Lower lobe of right lung (tissue), 2 donors: Measurements from ENCODE around the gene LPIN1. TPM values are rescaled to one million over a fixed set of nuclear protein-coding genes. Genes with fewer than 3 reads are reported as not detected.

ENCODE experiments used
- ATAC-seq, 2 donors: fragments of 200-7000 bp; cut with Tn5 transposase; one replicate each; pipeline ENCODE4 v1.9.1; 2020 to 2022; ENCODE audit warnings: mild to moderate bottlenecking in 2 of 2, moderate library complexity in 2 of 2
- DNase-seq: peaks from one replicate; pipeline ENCODE4 v3.0.0-alpha.2; 2020
- H3K27ac ChIP-seq: fragments of 200-600 bp; one replicate; pipeline ENCODE4 v1.8.0; 2022
- H3K27me3 ChIP-seq: fragments of 200-600 bp; one replicate; pipeline ENCODE4 v1.8.0; 2022; ENCODE audit warnings: low read depth
- H3K36me3 ChIP-seq: fragments of 200-600 bp; one replicate; pipeline ENCODE4 v1.8.0; 2022; ENCODE audit warnings: mild to moderate bottlenecking
- H3K4me1 ChIP-seq: fragments of 200-600 bp; one replicate; pipeline ENCODE4 v1.8.0; 2022
- H3K4me3 ChIP-seq: fragments of 200-600 bp; one replicate; pipeline ENCODE4 v1.8.0; 2022; ENCODE audit warnings: mild to moderate bottlenecking
- H3K9me3 ChIP-seq: fragments of 200-600 bp; one replicate; pipeline ENCODE4 v1.8.0; 2022
- intact Hi-C: fragments of 100-400 bp; cut with DNase I; formaldehyde crosslinking; loops from one replicate; pipeline ENCODE4 v1.11.0; 2022
- total RNA-seq: library from RNA; stranded (reverse); fragmentation: NEBNext Ultra II Directional; extraction: Animal tissue kit (Norgen Biotek cat#: 25700); gene quantifications from one replicate; pipeline ENCODE4 v1.2.1, GENCODE V29; 2021
- TF ChIP-seq, protein P1 (sequence below): fragments of 200-600 bp; IDR thresholded peaks from one replicate; pipeline ENCODE4 v1.8.0; 2022; ENCODE audit warnings: antibody characterized with exemption, mild to moderate bottlenecking
- donor health status: DM: no; HTN: yes; CAD: no; lungs with severe emphysema.

Gene LPIN1
- total RNA-seq, 1 donor from 2014 or later, result 52.7 TPM

DNA sequence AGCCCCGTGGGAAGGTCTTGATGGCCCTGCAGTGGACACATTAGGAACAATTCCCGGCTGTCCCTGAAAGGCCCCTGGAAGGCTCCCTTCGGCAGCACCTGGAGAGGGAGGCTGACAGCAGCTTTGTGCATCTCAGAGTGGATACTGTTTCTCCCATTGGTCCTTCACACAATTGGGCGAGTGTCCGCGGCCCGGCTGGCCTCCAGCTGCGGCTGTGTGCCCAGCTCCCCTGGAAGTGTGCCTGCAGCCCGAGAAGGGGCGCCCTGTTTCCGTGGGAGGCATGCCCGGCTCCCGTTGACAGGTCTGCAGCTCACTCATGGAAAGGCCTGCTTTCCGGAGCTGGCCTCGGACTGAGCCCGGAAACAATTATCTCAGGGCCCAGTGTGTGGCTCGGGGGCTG is 103.7 kb downstream of the LPIN1 start:
- Histone ChIP-seq H3K36me3 (no peaks in the 10 kb centered on the region), H3K4me3 (no peak overlapping the region)
- ATAC-seq, result no peak

DNA sequence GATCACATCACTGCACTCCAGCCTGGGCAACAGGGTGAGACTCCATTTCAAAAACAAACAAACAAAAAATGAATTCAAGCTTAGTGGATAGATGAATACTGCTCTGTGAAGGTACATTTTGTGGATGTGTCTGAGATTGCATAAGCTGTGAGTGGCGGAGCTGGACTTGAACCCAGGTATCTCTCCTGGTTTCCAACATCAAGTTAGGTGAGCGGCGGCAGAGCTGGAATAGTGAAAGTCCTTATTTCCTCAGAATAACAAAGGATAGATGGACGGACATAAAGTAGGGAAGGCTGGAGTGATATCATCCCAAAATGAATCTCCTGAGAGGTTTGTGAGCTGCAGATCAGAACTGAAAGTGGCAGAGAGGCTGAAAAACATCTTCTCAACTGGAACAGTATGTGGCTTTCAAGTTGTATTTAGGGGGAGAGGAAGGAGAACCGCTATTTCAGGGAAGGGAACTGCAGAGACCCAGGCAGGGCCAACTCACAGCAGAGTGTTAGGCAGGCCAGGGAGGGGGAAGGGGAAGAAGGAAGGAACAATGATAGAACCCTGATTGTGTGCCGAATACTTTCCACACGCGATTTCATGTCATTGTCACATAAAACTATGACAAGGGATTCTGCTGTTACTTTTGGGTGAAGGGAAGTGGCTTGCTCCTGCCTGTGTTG is 106.2 kb downstream of the LPIN1 start:
- H3K9me3 ChIP-seq, result no peaks in the 10 kb centered on the region
- no peak overlapping the region for H3K4me3 ChIP-seq
- H3K27me3 ChIP-seq, result no peaks in the 10 kb centered on the region
- intact Hi-C loops, result no loop called here
- no peak overlapping the region for H3K27ac ChIP-seq
- TF ChIP-seq, protein P1, sequence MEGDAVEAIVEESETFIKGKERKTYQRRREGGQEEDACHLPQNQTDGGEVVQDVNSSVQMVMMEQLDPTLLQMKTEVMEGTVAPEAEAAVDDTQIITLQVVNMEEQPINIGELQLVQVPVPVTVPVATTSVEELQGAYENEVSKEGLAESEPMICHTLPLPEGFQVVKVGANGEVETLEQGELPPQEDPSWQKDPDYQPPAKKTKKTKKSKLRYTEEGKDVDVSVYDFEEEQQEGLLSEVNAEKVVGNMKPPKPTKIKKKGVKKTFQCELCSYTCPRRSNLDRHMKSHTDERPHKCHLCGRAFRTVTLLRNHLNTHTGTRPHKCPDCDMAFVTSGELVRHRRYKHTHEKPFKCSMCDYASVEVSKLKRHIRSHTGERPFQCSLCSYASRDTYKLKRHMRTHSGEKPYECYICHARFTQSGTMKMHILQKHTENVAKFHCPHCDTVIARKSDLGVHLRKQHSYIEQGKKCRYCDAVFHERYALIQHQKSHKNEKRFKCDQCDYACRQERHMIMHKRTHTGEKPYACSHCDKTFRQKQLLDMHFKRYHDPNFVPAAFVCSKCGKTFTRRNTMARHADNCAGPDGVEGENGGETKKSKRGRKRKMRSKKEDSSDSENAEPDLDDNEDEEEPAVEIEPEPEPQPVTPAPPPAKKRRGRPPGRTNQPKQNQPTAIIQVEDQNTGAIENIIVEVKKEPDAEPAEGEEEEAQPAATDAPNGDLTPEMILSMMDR, result no peak
- no peak for DNase-seq
- peaks cover 3% of the 10 kb centered on the region for H3K4me1 ChIP-seq
- no peak for ATAC-seq
- H3K36me3 ChIP-seq, result no peaks in the 10 kb centered on the region

More for the DNA sequence above, 103.7 kb downstream of the LPIN1 start:
- DNase-seq, result no peak
- intact Hi-C loops, result no loop called here
- H3K27ac ChIP-seq, result no peak overlapping the region
- TF ChIP-seq, protein P1, result no peak
- H3K27me3 ChIP-seq, result no peaks in the 10 kb centered on the region
- peaks cover 3% of the 10 kb centered on the region for H3K4me1 ChIP-seq
- no peaks in the 10 kb centered on the region for H3K9me3 ChIP-seq

DNA sequence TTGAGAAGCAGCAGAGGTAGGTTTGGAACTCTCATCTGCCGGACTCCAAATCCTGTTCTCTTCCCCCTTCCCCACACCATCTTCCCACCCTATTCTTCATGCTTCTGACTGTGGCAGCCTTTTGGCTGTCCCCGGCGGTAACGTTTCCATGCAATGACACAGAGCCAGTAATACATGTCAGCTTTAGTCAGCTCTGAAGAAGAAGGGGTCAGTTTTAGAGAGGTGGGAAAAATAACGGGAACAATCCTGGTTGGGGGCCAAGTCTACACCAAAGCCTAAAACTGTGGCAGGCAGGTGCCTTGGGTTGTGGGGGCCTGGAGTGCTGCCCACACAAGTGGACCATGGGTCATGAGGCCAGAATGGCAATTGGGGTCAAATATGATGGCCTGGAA is 106.8 kb downstream of the LPIN1 start:
- Histone ChIP-seq H3K27me3 (no peaks in the 10 kb centered on the region), H3K27ac (no peak overlapping the region), H3K9me3 (no peaks in the 10 kb centered on the region), H3K36me3 (no peaks in the 10 kb centered on the region), H3K4me1 (peaks cover 3% of the 10 kb centered on the region), H3K4me3 (no peak overlapping the region)
- no peak for DNase-seq
- TF ChIP-seq, protein P1, result no peak
- intact Hi-C loops, result no loop called here
- ATAC-seq, result no peak

DNA sequence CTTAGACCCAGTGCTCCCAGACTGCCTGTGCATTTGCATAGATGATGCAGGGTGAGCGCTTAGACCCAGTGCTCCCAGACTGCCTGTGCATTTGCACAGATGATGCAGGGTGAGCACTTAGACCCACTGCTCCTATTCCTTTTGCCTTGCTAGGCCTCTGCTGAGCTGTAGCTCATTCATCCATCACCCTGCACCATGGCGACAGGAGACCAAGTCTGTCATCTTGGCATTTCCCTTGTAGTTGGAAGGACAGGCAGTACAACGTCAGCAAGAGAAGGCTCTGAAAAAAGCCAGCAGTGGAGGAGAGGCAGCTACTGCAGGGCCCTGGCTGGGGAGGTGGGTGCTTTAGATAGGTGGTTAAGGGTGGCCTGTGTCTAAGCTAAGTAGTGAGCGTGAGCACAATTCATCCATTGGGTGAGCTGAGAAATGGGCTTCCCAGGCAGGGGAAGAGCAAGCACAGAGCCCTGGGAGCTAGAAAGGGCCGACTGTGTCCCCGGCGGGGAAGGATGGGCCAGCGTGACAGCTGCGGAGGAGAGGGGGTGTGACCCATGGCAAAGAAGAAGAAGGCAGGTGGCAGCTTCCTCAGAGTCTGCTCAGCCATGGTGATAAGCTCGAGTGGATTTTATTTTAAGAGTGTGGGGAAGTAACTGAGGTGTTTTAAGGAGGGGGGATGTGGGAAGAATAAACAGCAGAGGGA is 108.8 kb downstream of the LPIN1 start:
- ATAC-seq, result no peak
- H3K27me3 ChIP-seq, result no peaks in the 10 kb centered on the region
- H3K27ac ChIP-seq, result no peak overlapping the region
- intact Hi-C loops, result no loop called here
- TF ChIP-seq, protein P1, result no peak
- H3K9me3 ChIP-seq, result no peaks in the 10 kb centered on the region
- no peak for DNase-seq
- peaks cover 3% of the 10 kb centered on the region for H3K4me1 ChIP-seq
- no peak overlapping the region for H3K4me3 ChIP-seq
- no peaks in the 10 kb centered on the region for H3K36me3 ChIP-seq

DNA sequence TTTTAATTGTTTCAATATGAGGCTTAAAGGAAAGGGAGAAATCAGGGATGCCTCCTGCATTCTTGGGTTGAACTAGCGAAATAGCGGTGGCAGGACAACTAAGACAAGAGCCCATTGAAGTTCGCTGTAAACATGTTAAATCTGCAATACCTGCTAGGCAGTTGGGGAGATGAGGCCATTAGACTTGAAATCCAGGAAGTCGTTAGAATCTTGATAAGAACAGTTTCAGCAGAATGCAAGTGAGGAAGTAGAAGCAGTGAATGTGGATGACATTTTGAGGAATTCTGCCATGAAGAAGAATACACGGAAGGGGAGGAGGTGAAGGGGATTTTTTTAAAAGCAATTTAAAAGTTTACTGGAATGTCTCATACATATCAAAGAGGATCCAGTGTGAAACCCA is 109.7 kb downstream of the LPIN1 start:
- intact Hi-C loops, result no loop called here
- TF ChIP-seq, protein P1, result no peak

More for the DNA sequence above, 109.7 kb downstream of the LPIN1 start:
- no peaks in the 10 kb centered on the region for H3K36me3 ChIP-seq
- no peak overlapping the region for H3K27ac ChIP-seq
- ATAC-seq, result no peak
- H3K27me3 ChIP-seq, result no peaks in the 10 kb centered on the region
- no peaks in the 10 kb centered on the region for H3K9me3 ChIP-seq
- no peak overlapping the region for H3K4me3 ChIP-seq
- DNase-seq, result no peak
- peaks cover 3% of the 10 kb centered on the region for H3K4me1 ChIP-seq
